ENCODE measurements around the gene ZNF470. TPM values are rescaled to one million over a fixed set of nuclear protein-coding genes. Genes with fewer than 3 reads are reported as not detected.

Gene ZNF470
- total and polyA plus RNA-seq, 2 of the 13 experiments (the other 11 are each of a cell fraction or from before 2014, with no cell fraction given), result not detected

- Histone ChIP-seq H3K79me2 (ENCODE audit: insufficient read depth, low read length) (no peaks in the 10 kb centered on the region), H3K4me3 (replicated peaks in 1 of 3; ENCODE audit: insufficient read depth in 1 of 3, low read depth in 2 of 3, low read length in 3 of 3) (no peak overlapping the region), H3K36me3 (replicated peaks in 1 of 2; ENCODE audit: control insufficient read depth in 1 of 2, insufficient read depth in 2 of 2, low read length in 2 of 2) (no peaks in the 10 kb centered on the region), H3K9ac (ENCODE audit: insufficient read depth, low read depth, low read length) (no peak overlapping the region), H3K27me3 (ENCODE audit: control insufficient read depth in 1 of 2, insufficient read depth in 2 of 2, low read length in 2 of 2) (no peaks in the 10 kb centered on the region), H3K4me2 (ENCODE audit: low read depth, low read length) (no peak overlapping the region), H2AFZ (ENCODE audit: low read length) (no peak overlapping the region), H3K27ac (ENCODE audit: extremely low read length, insufficient read depth, low read length) (no peak overlapping the region), H3K4me1 (ENCODE audit: insufficient read depth, low read length) (no peaks in the 10 kb centered on the region), H4K20me1 (ENCODE audit: insufficient read depth, low read length) (no peaks in the 10 kb centered on the region), H3K9me3 (ENCODE audit: low read length) (peaks cover 92% of the 10 kb centered on the region)
- intact Hi-C loops (cut with micrococcal nuclease; ENCODE audit: unreplicated experiment) (no loop called here), in situ Hi-C loops (cut with HindIII; ENCODE audit: extremely low pct_ligation_motif_present, low pct_unique_long_range_greater_than_20kb) (no loop called here)
- no peak for ATAC-seq
- no peak for TF ChIP-seq NCOA2 (CRISPR knock-in tag; IDR thresholded peaks at IDR 0.05)
- no TSS peak for BruUV-seq (replicated peaks)
- 25% methylated on average over 6 of the region's 6 CpGs for WGBS (ENCODE audit: low lambda C conversion rate)
- ChIA-PET CTCF (ENCODE audit: low intra/inter-chr PET ratio, low total read pairs) (no interaction called here), POLR2A (no interaction called here)
- no peak for DNase-seq (ENCODE audit: low spot score)
- FAIRE-seq, result no peak
Observed at GRCh38 chr19:56554272-56554869, 12.9 kb upstream of the ZNF470 start.

- no peaks in the 10 kb centered on the region for H4K20me1 ChIP-seq (ENCODE audit: insufficient read depth, low read length)
- in situ Hi-C loops (cut with HindIII; ENCODE audit: extremely low pct_ligation_motif_present, low pct_unique_long_range_greater_than_20kb) (no loop called here), intact Hi-C loops (cut with micrococcal nuclease; ENCODE audit: unreplicated experiment) (no loop called here)
- no peaks in the 10 kb centered on the region for H3K4me1 ChIP-seq (ENCODE audit: insufficient read depth, low read length)
- H3K27me3 ChIP-seq (ENCODE audit: control insufficient read depth in 1 of 2, insufficient read depth in 2 of 2, low read length in 2 of 2), result no peaks in the 10 kb centered on the region
- no peak overlapping the region for H3K4me3 ChIP-seq (replicated peaks in 1 of 3; ENCODE audit: insufficient read depth in 1 of 3, low read depth in 2 of 3, low read length in 3 of 3)
- H3K79me2 ChIP-seq (ENCODE audit: insufficient read depth, low read length), result no peaks in the 10 kb centered on the region
- ChIA-PET CTCF (ENCODE audit: low intra/inter-chr PET ratio, low total read pairs) (no interaction called here), POLR2A (no interaction called here)
- DNase-seq (ENCODE audit: low spot score), result no peak
- peaks cover 95% of the 10 kb centered on the region for H3K9me3 ChIP-seq (ENCODE audit: low read length)
- no peak for TF ChIP-seq ZNF234 (CRISPR knock-in tag; conservative IDR thresholded peaks at IDR 0.05)
- TF ChIP-seq KDM4B (CRISPR knock-in tag; IDR thresholded peaks at IDR 0.05), result no peak
- TF ChIP-seq MLLT10 (CRISPR knock-in tag; IDR thresholded peaks at IDR 0.05), result no peak
- no TSS peak for BruUV-seq (replicated peaks)
- H3K27ac ChIP-seq (ENCODE audit: extremely low read length, insufficient read depth, low read length), result no peak overlapping the region
- H2AFZ ChIP-seq (ENCODE audit: low read length), result no peak overlapping the region
- no peak for FAIRE-seq
- H3K9ac ChIP-seq (ENCODE audit: insufficient read depth, low read depth, low read length), result no peak overlapping the region
- H3K4me2 ChIP-seq (ENCODE audit: low read depth, low read length), result no peak overlapping the region
- H3K36me3 ChIP-seq (replicated peaks in 1 of 2; ENCODE audit: control insufficient read depth in 1 of 2, insufficient read depth in 2 of 2, low read length in 2 of 2), result no peaks in the 10 kb centered on the region
- ATAC-seq, result no peak
- WGBS (ENCODE audit: low lambda C conversion rate), result 0% methylated on average over 2 of the region's 2 CpGs
Observed at GRCh38 chr19:56562766-56563165, 4.5 kb upstream of the ZNF470 start.
